Activated CD8-positive, alpha-beta memory T cell treated with anti-CD3 and anti-CD28 coated beads for 36 hours (primary cell): ENCODE measurements around the gene DCTN4. TPM values are rescaled to one million over a fixed set of nuclear protein-coding genes. Genes with fewer than 3 reads are reported as not detected.

Experiments used
- CTCF ChIA-PET: fragments of 350-600 bp; sonication (Branson Sonifier 250); formaldehyde crosslinking; loops from one replicate; lab custom pipeline; 2021; ENCODE audit warnings: antibody characterized with exemption; lab: Charles Lee
- POLR2A ChIA-PET: fragments of 350-600 bp; sonication (Branson Sonifier 250); formaldehyde crosslinking; loops from one replicate; lab custom pipeline; 2021; ENCODE audit warnings: antibody characterized with exemption; lab: Charles Lee
- total RNA-seq, 2 experiments: library from RNA; stranded (reverse); gene quantifications; one replicate each; pipeline ENCODE4 v1.2.3, GENCODE V29; 2021

DCTN4 gene
- total RNA-seq, 2 experiments from 2014 or later, result 30.6 to 32.9 TPM

- POLR2A ChIA-PET, result interaction anchor here (0.6 to 2.7 kb wide), 9 partner anchors 59 to 739 kb away, joined by 3 to 12 read pairs (median 4); partner anchors contain the start of genes DCTN4, IRGM, SLC26A2 and SMIM3
- CTCF ChIA-PET, result interaction anchor here (0.7 to 3.4 kb wide), 8 partner anchors 9 to 251 kb away, joined by 3 to 15 read pairs (median 5); partner anchors contain the start of genes IRGM, RPS14 and SMIM3
Observed at GRCh38 chr5:150700246-150700593, 58.6 kb downstream of the DCTN4 start.

- ChIA-PET POLR2A (no interaction called here), CTCF (no interaction called here)
Observed at GRCh38 chr5:150694612-150695011, 64.2 kb downstream of the DCTN4 start.

GRCh38 chr5:150692276-150692675 is 66.5 kb downstream of the DCTN4 start:
- POLR2A ChIA-PET, result no interaction called here
- CTCF ChIA-PET, result no interaction called here

- CTCF ChIA-PET, result no interaction called here
- POLR2A ChIA-PET, result no interaction called here
Observed at GRCh38 chr5:150690760-150691159, 68.1 kb downstream of the DCTN4 start.

- ChIA-PET POLR2A (no interaction called here), CTCF (interaction anchor here (0.8 kb wide), 1 partner anchor 17 kb away, joined by 3 read pairs; no protein-coding TSS in a partner anchor)
Observed at GRCh38 chr5:150689120-150689519, 69.7 kb downstream of the DCTN4 start.

GRCh38 chr5:150676578-150676977 is 82.2 kb downstream of the DCTN4 start:
- ChIA-PET CTCF (interaction anchor here (0.7 to 0.8 kb wide), 2 partner anchors 76 to 218 kb away, joined by 4 read pairs; no protein-coding TSS in a partner anchor), POLR2A (no interaction called here)

- POLR2A ChIA-PET, result no interaction called here
- CTCF ChIA-PET, result no interaction called here
Observed at GRCh38 chr5:150675069-150675468, 83.7 kb downstream of the DCTN4 start.

- CTCF ChIA-PET, result no interaction called here
- POLR2A ChIA-PET, result no interaction called here
Observed at GRCh38 chr5:150674341-150674821, 84.4 kb downstream of the DCTN4 start.

GRCh38 chr5:150672884-150673275 is 85.9 kb downstream of the DCTN4 start:
- CTCF ChIA-PET, result interaction anchor here (1.3 kb wide), 2 partner anchors 16 to 174 kb away, joined by 3 read pairs; no protein-coding TSS in a partner anchor
- POLR2A ChIA-PET, result no interaction called here

GRCh38 chr5:150672237-150672883 is 86.5 kb downstream of the DCTN4 start:
- ChIA-PET CTCF (interaction anchor here (1.3 kb wide), 2 partner anchors 17 to 175 kb away, joined by 3 read pairs; no protein-coding TSS in a partner anchor), POLR2A (no interaction called here)

- ChIA-PET CTCF (interaction anchor here (1.3 kb wide), 1 partner anchor 17 kb away, joined by 3 read pairs; no protein-coding TSS in a partner anchor), POLR2A (no interaction called here)
Observed at GRCh38 chr5:150671509-150672236, 87.1 kb downstream of the DCTN4 start.

- ChIA-PET CTCF (no interaction called here), POLR2A (interaction anchor here (0.6 kb wide), 1 partner anchor 48 kb away, joined by 4 read pairs; no protein-coding TSS in a partner anchor)
Observed at GRCh38 chr5:150670948-150671310, 87.9 kb downstream of the DCTN4 start.

- ChIA-PET CTCF (no interaction called here), POLR2A (interaction anchor here (0.6 kb wide), 1 partner anchor 47 kb away, joined by 4 read pairs; no protein-coding TSS in a partner anchor)
Observed at GRCh38 chr5:150670275-150670947, 88.4 kb downstream of the DCTN4 start.

GRCh38 chr5:150665044-150665443 is 93.8 kb downstream of the DCTN4 start:
- CTCF ChIA-PET, result no interaction called here
- POLR2A ChIA-PET, result no interaction called here

GRCh38 chr5:150663936-150664335 is 94.9 kb downstream of the DCTN4 start:
- POLR2A ChIA-PET, result no interaction called here
- CTCF ChIA-PET, result no interaction called here

GRCh38 chr5:150662731-150663516 is 95.9 kb downstream of the DCTN4 start:
- CTCF ChIA-PET, result no interaction called here
- POLR2A ChIA-PET, result no interaction called here

GRCh38 chr5:150661821-150662596 is 96.8 kb downstream of the DCTN4 start:
- ChIA-PET POLR2A (no interaction called here), CTCF (no interaction called here)

GRCh38 chr5:150661086-150661485 is 97.7 kb downstream of the DCTN4 start, which contains the start of gene MYOZ3:
Gene MYOZ3 (plus strand): TSS chr5:150661251. CDS start chr5:150662942, 1,691 bp downstream.
- CTCF ChIA-PET, result no interaction called here
- POLR2A ChIA-PET, result no interaction called here
